Panc1 (cell line): Measurements from ENCODE around the gene SHLD1. TPM values are rescaled to one million over a fixed set of nuclear protein-coding genes. Genes with fewer than 3 reads are reported as not detected.

ENCODE experiments used
- ATAC-seq: fragments of 200-7000 bp; cut with Tn5 transposase; 2 replicates; pipeline ENCODE4 v1.9.1; 2020; ENCODE audit warnings: mild to moderate bottlenecking, moderate library complexity
- BruUV-seq: library from RNA; stranded (reverse); fragments of 400-500 nt; replicated peaks from 2 replicates; lab custom pipeline; 2021; lab: Mats Ljungman, UMichigan
- CTCF ChIA-PET: fragments of 300-600 bp; sonication (Branson Sonifier 250); formaldehyde crosslinking; loops from one replicate; lab custom pipeline; 2022; ENCODE audit warnings: antibody characterized with exemption; lab: Charles Lee
- POLR2A ChIA-PET: fragments of 300-600 bp; sonication (Branson Sonifier 250); formaldehyde crosslinking; loops from one replicate; lab custom pipeline; 2022; ENCODE audit warnings: antibody characterized with exemption; lab: Charles Lee
- DNase-seq: peaks from one replicate; pipeline ENCODE4 v3.0.0-alpha.2; 2010; ENCODE audit warnings: low read depth, low spot score
- H3K27ac ChIP-seq: 2 replicates; pipeline ENCODE4 v1.5.1; 2011; ENCODE audit warnings: mild to moderate bottlenecking, low read length, inconsistent platforms
- H3K27me3 ChIP-seq: fragments of 200-500 bp; sonication (Bioruptor generic); 2 replicates; pipeline ENCODE4 v1.6.0; 2014; ENCODE audit warnings: low read length, inconsistent platforms; ENCODE audit not compliant: control insufficient read depth, insufficient read depth
- H3K36me3 ChIP-seq: fragments of 200-500 bp; sonication (Bioruptor generic); 2 replicates; pipeline ENCODE4 v1.5.1; 2014; ENCODE audit warnings: inconsistent platforms, mild to moderate bottlenecking, low read length, moderate library complexity; ENCODE audit not compliant: control insufficient read depth, insufficient read depth
- H3K4me1 ChIP-seq: 2 replicates; pipeline ENCODE4 v1.5.1; 2011; ENCODE audit warnings: inconsistent platforms, mild to moderate bottlenecking, low read length, moderate library complexity; ENCODE audit not compliant: control insufficient read depth, insufficient read depth
- H3K4me3 ChIP-seq, 2 experiments: 2 replicates each; pipeline ENCODE4 v1.5.1; 2011 to 2012; ENCODE audit warnings: low read depth in 2 of 2, low read length in 2 of 2, mild to moderate bottlenecking in 2 of 2, inconsistent platforms in 1 of 2, moderate library complexity in 1 of 2
- H3K9me3 ChIP-seq: fragments of 200-500 bp; sonication (Bioruptor generic); 2 replicates; pipeline ENCODE4 v1.5.1; 2014; ENCODE audit warnings: low read depth, mild to moderate bottlenecking, inconsistent platforms, low read length, moderate library complexity; ENCODE audit not compliant: control insufficient read depth, insufficient read depth
- POLR2AphosphoS5 ChIP-seq: IDR thresholded peaks from 2 replicates; pipeline ENCODE4 v1.6.1; 2012; ENCODE audit warnings: mild to moderate bottlenecking, low read depth, low read length, moderate library complexity
- REST ChIP-seq, 2 experiments: IDR thresholded peaks; 2 replicates each; pipeline ENCODE4 v1.6.1; 2011 to 2012; ENCODE audit warnings: low read depth in 2 of 2, control low read depth in 1 of 2, low read length in 1 of 2, mild to moderate bottlenecking in 1 of 2, moderate library complexity in 1 of 2; ENCODE audit not compliant: insufficient read depth in 1 of 2
- SIN3A ChIP-seq: IDR thresholded peaks from 2 replicates; pipeline ENCODE4 v1.6.1; 2012; ENCODE audit warnings: low read depth, mild to moderate bottlenecking, low read length, moderate library complexity, borderline replicate concordance; ENCODE audit not compliant: insufficient read depth
- TCF7L2 ChIP-seq: IDR thresholded peaks from 2 replicates; pipeline ENCODE4 v1.6.1; 2011; ENCODE audit warnings: mild to moderate bottlenecking, low read depth, low read length, inconsistent platforms
- in situ Hi-C: cut with HindIII; loops from 2 replicates; pipeline ENCODE4 v1.10.0; 2016; ENCODE audit warnings: low sequenced_read_pairs, low pct_unique_long_range_greater_than_20kb
- intact Hi-C: fragments of 100-400 bp; cut with micrococcal nuclease; formaldehyde crosslinking; loops from one replicate; pipeline ENCODE4 v1.10.0; 2022; ENCODE audit not compliant: unreplicated experiment
- total RNA-seq: library from RNA; stranded (reverse); gene quantifications from one replicate; pipeline ENCODE4 v1.2.1, GENCODE V29; 2021; ENCODE audit not compliant: unreplicated experiment
- TF ChIP-seq, protein P1 (sequence below): fragments of 450-650 bp; IDR thresholded peaks from 2 replicates; pipeline ENCODE4 v1.5.1; 2017; ENCODE audit warnings: mild to moderate bottlenecking

SHLD1 gene
- total RNA-seq, 1 experiment from 2014 or later = 4.3 TPM

DNA sequence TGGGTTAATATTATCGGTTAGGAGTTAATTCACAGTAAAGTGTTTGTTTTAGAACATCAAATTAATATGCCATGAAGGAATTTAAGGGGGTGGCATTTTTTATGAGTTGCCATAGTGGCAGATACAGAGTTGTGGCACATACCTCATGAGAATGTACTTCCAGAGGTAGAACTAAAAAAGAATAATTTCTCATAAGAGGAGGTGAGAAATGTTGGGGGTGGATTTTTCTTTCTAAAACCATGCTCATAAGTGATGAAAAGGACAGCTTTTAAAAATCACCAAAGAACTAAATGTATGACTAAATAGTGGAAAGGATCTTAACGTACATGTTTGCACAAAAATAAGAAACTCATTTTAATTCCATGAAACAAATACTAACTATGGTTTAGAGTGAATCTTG lies 58.7 kb downstream of the SHLD1 start:
- intact Hi-C loops (no loop called here), in situ Hi-C loops (no loop called here)
- ATAC-seq (no peak), DNase-seq (no peak)
- H3K9me3 ChIP-seq = no peaks in the 10 kb centered on the region
- TF ChIP-seq, protein P1, sequence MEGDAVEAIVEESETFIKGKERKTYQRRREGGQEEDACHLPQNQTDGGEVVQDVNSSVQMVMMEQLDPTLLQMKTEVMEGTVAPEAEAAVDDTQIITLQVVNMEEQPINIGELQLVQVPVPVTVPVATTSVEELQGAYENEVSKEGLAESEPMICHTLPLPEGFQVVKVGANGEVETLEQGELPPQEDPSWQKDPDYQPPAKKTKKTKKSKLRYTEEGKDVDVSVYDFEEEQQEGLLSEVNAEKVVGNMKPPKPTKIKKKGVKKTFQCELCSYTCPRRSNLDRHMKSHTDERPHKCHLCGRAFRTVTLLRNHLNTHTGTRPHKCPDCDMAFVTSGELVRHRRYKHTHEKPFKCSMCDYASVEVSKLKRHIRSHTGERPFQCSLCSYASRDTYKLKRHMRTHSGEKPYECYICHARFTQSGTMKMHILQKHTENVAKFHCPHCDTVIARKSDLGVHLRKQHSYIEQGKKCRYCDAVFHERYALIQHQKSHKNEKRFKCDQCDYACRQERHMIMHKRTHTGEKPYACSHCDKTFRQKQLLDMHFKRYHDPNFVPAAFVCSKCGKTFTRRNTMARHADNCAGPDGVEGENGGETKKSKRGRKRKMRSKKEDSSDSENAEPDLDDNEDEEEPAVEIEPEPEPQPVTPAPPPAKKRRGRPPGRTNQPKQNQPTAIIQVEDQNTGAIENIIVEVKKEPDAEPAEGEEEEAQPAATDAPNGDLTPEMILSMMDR = no peak
- TF ChIP-seq TCF7L2 = no peak
- POLR2A ChIA-PET = interaction anchor here (0.8 kb wide), 1 partner anchor 311 kb away, joined by 3 read pairs; no protein-coding TSS in a partner anchor
- H3K27ac ChIP-seq = no peak overlapping the region
- H3K36me3 ChIP-seq = no peaks in the 10 kb centered on the region
- H3K4me3 ChIP-seq = no peak overlapping the region
- CTCF ChIA-PET = interaction anchor here (0.7 kb wide), 1 partner anchor 252 kb away, joined by 3 read pairs; no protein-coding TSS in a partner anchor
- H3K4me1 ChIP-seq = peaks cover 3% of the 10 kb centered on the region; the same call in 1 of the 2 replicates
- no TSS peak for BruUV-seq
- H3K27me3 ChIP-seq = no peaks in the 10 kb centered on the region

DNA sequence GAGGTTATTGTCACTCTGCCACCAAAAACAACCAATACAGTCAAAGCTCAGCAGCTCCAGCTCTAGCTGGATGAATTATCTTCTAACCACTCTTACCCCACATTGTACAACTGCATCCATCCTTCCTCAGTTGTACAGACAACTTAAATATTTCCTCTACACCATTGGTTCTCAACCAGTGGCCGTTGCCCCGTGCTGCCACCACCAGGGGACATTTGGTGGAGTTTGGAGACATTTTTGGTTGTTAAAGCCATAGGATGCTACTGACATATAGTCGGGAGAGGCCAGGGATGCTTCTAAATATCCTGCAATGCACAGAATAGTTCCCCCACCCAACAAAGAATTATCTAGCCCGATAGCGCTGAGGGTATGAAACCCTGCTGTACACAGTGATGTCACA lies 59.3 kb downstream of the SHLD1 start:
- in situ Hi-C loops = no loop called here
- ATAC-seq = no peak

DNA sequence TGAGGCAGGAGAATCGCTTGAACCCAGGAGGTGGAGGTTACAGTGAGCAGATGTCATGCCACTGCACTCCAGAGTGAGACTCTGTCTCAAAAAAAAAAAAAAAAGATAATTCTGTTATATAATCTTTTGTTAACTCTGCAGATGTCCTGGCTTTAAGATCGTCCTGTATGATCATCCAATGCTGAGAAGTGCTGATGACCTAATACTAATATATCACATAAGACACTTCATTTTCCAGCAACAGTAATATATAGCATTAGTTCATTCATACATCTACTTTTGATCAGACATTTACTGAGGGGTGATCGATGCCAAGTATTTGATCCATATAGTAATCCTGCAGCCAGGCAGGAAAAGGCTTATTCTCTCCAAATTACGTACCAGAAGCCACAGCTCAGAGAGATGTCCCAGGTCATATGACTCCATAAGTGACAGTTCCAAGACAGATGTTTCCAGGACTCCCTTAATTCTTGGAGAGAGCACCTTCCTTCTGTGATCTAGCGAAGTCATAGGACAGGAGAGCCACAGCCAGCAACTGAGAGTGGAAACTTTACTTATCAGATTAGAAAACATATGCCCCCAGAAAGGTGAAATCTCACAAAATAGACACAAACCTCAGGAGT lies 60.7 kb downstream of the SHLD1 start:
- DNase-seq = no peak
- in situ Hi-C loops (no loop called here), intact Hi-C loops (no loop called here)
- H3K36me3 ChIP-seq = no peaks in the 10 kb centered on the region
- no TSS peak for BruUV-seq
- TF ChIP-seq REST (IDR thresholded peaks at IDR 0.05; ENCODE audit: insufficient read depth in 1 of 2, low read depth in 2 of 2, low read length in 1 of 2) (no peak), TCF7L2 (no peak), SIN3A (no peak), POLR2AphosphoS5 (no peak)
- TF ChIP-seq, protein P1 = no peak
- H3K4me1 ChIP-seq = no peaks in the 10 kb centered on the region
- ATAC-seq = no peak
- POLR2A ChIA-PET = no interaction called here
- no peak overlapping the region for H3K4me3 ChIP-seq
- no peaks in the 10 kb centered on the region for H3K27me3 ChIP-seq
- CTCF ChIA-PET = interaction anchor here (0.7 kb wide), 1 partner anchor 103 kb away, joined by 3 read pairs; no protein-coding TSS in a partner anchor
- H3K9me3 ChIP-seq = no peaks in the 10 kb centered on the region
- H3K27ac ChIP-seq = no peak overlapping the region

More for the DNA sequence above, 59.3 kb downstream of the SHLD1 start:
- H3K4me3 ChIP-seq = no peak overlapping the region
- no TSS peak for BruUV-seq
- H3K27ac ChIP-seq = no peak overlapping the region
- intact Hi-C loops = no loop called here
- H3K4me1 ChIP-seq = peaks cover 3% of the 10 kb centered on the region; the same call in 1 of the 2 replicates
- no peaks in the 10 kb centered on the region for H3K27me3 ChIP-seq
- CTCF ChIA-PET = interaction anchor here (0.7 kb wide), 1 partner anchor 252 kb away, joined by 3 read pairs; no protein-coding TSS in a partner anchor
- POLR2A ChIA-PET = interaction anchor here (0.8 kb wide), 1 partner anchor 311 kb away, joined by 3 read pairs; no protein-coding TSS in a partner anchor
- H3K9me3 ChIP-seq = no peaks in the 10 kb centered on the region
- TF ChIP-seq, protein P1 = peak; percentile 19; the same call in 1 of the 2 replicates
- TF ChIP-seq SIN3A = no peak
- DNase-seq = no peak
- no peaks in the 10 kb centered on the region for H3K36me3 ChIP-seq
